Suprapubic skin (tissue), 4 donors: ENCODE data around the gene SLC38A1.

Source experiments
- EP300 ChIP-seq: sonication (generic); formaldehyde crosslinking; IDR thresholded peaks from one replicate; pipeline ENCODE4 v1.6.1; 2017; ENCODE audit warnings: antibody characterized with exemption
- POLR2AphosphoS5 ChIP-seq, 3 donors: sonication (generic); formaldehyde crosslinking; IDR thresholded peaks; one replicate each; pipeline ENCODE4 v1.6.1; 2017; ENCODE audit warnings: antibody characterized with exemption in 3 of 3
- TF ChIP-seq, protein P1 (sequence below), 2 donors: fragments of 200-600 bp in 1 of 2; fragments of 450-650 bp in 1 of 2; sonication (generic) in 1 of 2; IDR thresholded peaks; one replicate each; pipeline ENCODE4 v1.5.1; 2016 to 2019; ENCODE audit warnings: antibody characterized with exemption in 2 of 2, mild to moderate bottlenecking in 1 of 2, moderate library complexity in 1 of 2

DNA sequence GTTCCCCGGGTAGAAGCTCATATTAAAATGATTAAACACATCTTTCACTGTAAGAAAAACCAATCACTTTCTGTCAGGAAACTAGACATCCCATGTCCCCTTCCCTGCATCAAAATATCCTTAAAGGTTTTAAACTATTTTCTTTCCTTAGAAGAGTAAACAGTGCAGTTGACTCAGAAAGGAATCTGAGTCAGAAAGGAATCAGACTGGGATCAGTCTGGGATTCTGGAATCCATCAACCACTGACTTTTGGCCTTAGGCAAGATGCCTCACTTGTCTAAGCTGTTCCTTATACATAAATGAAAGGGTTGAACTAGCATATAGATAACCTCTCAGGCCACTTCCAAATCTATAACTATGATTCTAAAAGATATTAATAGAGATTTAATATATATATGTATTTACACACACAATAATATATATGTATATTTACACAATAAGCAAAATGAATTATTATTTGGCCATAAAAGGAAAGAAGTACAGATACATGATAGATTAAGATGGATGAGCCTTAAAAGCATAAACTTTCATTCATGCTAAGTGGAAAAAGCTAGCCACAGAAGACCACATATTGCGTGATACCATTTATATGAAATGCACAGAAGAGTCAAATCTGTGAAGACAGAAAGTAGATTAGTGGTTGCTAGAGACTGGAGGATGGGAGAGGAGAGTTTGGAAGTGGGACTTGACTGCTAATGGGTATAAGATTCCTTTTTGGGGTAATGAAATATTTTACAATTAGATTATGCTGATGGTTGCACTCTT is 114.4 kb downstream of the SLC38A1 start:
- TF ChIP-seq, protein P1, sequence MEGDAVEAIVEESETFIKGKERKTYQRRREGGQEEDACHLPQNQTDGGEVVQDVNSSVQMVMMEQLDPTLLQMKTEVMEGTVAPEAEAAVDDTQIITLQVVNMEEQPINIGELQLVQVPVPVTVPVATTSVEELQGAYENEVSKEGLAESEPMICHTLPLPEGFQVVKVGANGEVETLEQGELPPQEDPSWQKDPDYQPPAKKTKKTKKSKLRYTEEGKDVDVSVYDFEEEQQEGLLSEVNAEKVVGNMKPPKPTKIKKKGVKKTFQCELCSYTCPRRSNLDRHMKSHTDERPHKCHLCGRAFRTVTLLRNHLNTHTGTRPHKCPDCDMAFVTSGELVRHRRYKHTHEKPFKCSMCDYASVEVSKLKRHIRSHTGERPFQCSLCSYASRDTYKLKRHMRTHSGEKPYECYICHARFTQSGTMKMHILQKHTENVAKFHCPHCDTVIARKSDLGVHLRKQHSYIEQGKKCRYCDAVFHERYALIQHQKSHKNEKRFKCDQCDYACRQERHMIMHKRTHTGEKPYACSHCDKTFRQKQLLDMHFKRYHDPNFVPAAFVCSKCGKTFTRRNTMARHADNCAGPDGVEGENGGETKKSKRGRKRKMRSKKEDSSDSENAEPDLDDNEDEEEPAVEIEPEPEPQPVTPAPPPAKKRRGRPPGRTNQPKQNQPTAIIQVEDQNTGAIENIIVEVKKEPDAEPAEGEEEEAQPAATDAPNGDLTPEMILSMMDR (IDR thresholded peaks at IDR 0.05), result no peak
- TF ChIP-seq POLR2AphosphoS5 (IDR thresholded peaks at IDR 0.05), result no peak
- no peak for TF ChIP-seq EP300
